Right renal pelvis (tissue), 4 donors: ENCODE measurements around the gene OGFOD2. TPM values are rescaled to one million over a fixed set of nuclear protein-coding genes. Genes with fewer than 3 reads are reported as not detected.

ENCODE experiments used
- DNase-seq, 4 donors: peaks; one replicate each; pipeline ENCODE4 v3.0.0-alpha.2; 2013; ENCODE audit warnings: low read depth in 4 of 4, low spot score in 3 of 4, missing footprints in 1 of 4
- polyA plus RNA-seq, 4 donors: library from polyadenylated mRNA; unstranded; fragments of 120-200 nt; gene quantifications; one replicate each; pipeline ENCODE4 v1.2.1, GENCODE V29; 2013; ENCODE audit not compliant: insufficient read length in 4 of 4

OGFOD2 gene
- polyA plus RNA-seq, 4 donors = 11.3 to 21.6 (median 15.6) TPM

DNA sequence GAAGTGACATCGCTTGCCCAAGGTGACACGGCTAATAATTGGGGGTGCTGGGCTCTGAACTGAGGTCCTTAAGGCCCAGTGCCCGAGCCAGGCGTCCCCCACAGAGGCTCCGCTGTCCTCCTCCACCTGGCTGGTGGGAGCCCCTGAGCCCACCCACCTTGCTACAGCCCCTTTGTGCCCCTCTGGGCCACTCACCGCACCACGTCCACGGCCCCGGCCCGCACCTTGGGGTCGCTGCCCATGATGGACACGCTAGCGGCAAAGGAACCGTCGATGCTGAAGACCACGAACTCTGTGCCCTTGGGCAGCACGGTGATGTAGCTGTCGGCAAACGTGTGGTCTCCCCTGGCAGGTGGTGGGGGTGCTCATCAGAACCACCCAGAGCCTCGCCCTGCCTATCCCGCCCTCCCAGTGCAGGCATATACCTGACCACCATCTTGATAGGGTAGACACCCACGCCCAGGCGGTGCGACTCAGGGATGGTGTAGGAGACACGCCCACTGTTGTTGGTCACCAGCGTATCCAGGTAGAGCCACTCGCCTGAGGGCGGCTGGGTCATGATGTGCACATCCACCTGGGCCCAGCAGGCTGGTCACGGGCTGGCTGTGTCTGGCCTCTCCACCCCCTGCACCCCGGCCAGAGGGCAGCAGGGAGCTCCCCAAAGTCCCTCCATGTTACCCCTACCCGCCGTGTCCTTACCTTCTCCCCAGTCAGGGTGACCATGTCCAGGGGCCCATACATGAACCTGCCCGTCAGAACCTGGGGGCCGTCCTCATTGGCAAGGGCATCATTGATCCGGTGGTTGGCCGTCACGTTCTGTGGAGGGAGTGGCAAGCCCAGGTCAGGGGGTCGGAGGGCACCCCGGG, 12.3 kb downstream of the OGFOD2 start:
- DNase-seq = no peak

DNA sequence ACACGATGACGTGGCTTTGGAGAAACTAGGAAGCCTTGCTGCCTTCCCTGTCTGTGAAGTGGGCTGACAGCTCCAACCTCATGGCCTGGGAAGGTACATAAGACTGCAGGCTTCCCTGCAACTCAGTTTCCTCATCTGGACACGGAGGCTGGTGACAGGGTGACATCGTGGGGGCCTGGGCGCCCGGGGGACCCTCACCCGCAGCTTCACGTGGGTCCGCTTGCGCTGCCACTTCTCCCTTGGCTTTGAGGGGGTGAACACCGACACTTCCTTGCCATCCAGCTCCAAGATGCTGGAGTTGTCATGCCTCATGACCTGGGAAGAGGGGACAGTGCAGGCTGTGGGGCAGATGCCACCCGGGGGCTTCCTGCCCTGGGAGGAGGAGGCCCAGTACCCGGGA, 13.0 kb downstream of the OGFOD2 start:
- DNase-seq = no peak

DNA sequence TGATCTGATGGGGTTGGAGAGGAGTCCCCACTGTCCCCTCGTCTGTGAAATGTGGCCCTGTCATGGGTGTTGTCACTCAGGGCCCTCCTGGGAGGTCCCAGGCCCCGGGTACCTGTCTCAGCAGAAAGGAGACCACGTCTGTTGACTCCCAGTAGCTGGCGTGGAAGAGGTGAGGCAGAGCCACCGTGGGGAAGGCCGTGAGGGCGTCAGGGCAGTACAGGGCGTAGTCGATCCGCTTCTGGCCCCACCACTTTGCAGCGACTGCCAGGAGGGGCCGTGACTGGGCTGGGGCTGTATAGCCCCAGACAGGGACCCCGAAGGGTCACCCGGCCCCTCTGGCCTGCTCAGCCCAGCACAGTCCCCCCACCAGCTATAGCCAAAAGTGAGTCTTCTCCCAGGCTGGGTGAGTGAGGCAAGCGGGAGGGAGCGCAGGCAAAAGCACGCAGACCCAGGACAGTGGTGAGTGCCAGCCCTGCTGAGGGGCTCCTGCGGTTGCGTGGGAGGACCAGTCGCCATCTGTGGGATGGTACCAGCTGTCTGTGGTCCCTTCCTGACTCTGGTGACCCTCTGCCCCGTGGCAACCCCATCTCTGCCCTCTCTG, 13.7 kb downstream of the OGFOD2 start:
- DNase-seq = no peak

DNA sequence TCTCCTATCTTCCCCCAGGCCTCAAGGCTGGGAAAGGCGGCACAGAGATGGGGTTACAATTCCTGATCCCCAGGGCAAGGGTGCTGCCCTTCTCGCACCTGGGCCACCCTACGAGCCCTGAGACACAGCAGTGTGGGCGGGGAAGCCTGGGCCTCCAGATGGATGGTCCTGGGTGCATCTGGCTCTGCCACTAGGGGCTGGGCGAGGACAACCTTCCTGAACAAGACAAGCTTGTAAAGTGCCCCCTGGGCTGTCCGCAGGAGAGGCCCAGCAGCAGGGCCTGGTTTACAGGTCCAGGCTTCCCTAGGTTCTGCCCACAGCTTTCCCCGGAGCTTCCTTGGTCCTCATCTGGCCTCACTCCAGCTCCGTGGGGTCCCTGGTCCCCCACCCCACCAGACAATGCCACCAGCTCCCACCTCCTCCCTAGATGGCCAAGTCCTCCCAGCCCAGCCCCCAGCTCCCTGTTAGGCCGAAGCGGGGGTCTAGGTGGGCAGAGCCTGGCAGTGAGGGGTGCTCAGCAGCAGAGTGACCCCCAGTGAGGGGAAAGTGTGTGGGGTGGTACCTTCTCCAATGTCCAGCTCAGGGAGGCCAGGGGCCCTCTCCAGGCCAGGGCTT, 14.3 kb downstream of the OGFOD2 start:
- DNase-seq = no peak

GRCh38 chr12:122989874-122990419, 14.9 kb downstream of the OGFOD2 start:
- DNase-seq = no peak

GRCh38 chr12:122990561-122990960, 15.5 kb downstream of the OGFOD2 start:
- DNase-seq = no peak

GRCh38 chr12:122990961-122991622, 16.0 kb downstream of the OGFOD2 start:
- DNase-seq = no peak

DNA sequence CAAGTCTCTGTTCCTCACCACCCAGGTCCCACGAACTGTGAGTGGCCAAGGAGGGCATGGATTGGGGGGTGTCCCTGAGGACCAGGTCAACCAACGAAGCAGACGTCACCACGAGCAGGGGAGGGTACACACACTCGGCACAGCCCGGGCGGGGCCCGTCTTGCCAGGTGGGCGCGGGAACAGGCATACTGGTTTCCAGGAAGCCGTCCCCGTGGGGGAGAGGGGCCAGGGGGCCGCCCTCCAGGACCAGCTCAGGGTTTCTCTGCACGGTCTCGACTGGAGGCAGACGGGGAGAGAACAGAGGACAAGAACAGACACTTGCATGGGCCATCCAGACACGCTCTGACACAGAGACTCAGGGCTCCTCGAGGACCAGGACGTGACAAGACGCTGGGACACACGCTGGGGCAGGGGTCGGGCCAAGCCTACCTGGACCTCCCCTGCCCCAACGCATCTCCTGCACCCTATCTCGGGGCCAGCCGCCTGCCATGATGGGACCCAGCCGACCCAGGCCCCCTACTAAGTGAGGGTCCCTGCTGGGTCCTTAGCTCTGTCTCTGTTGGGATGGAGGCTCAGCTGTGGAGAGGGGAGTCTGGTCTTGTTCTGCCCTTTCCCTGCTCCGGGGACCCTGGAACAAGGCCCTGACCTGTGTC, 16.7 kb downstream of the OGFOD2 start:
- no peak for DNase-seq

DNA sequence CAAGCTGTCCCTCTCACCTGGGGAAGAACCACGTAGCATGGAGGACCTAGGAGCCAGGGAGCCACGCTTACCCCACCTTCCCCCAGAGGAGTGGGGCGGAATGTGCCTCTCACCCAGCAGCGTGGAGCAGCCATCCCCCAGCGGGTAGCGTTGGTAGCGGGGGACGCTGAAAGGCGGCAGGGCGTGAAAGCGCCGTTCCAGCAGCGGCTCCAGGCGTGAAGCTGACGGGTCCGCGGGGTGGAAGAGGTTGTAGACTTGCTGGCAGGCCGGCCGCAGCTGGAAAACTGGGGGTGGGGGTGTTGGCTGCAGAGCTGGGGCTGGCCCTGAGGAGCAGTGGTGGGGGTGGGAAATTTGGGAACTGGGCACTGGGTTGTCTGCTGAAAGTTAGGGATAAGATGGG, 17.3 kb downstream of the OGFOD2 start:
- no peak for DNase-seq

DNA sequence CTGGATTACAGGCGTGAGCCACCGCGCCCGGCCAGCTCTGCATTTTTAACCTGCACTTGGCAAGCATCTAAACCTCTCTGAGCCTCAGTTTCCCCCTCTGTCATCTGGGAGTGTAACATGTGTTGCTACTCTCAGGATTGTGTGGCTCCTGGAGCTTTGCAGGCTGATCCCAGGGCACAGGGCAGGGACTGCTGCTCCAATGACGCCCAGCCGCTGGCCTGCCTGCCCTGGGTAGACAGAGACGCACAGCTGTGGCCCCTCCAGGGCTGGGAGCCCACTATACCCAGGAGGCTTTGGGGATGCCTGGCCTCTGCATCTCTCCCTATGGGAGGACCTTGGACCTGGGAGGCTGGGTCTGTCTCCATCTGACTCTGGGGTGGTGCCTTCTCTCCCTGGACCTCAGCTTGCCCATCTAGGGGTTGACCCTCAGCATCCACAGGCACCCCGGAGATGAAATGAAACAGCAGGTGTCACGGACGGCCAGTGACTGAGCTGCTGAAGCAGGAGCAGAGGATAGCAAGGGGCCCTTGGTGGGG, 19.2 kb downstream of the OGFOD2 start:
- DNase-seq = no peak

DNA sequence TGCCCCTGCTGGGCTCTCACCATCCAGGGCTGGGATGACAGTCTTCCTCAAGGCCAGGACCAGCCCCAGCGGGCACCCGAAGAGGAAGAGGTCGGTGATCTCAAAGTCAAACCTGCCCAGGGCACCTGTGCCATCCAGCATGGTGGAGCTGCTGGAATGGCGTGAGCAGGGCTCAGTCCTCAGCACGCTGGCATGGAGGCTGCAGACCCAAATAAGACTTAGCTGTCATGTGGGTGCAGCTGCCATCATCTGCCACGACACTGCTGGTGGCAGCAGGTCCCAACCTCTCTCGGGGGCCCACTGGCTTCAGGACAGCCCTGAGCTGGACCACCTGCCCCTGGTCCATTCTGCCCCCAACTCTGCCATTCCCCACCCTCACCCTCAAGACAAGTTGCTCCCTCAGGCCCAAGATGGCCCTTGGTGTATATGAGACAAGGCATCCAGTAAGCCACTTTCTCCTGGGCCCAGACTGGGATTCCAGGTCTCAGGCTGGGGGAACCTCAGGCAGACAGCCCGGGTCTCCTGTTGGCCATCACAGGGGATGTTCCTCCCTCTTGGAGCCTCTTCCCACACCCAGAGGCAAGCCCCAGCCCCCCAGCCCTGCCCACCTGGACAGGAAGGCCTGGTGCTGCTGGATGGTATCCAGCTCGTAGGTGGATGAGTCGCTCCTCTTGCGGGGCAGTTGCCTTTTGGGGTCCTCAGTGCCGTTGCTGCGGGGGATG, 19.9 kb downstream of the OGFOD2 start:
- DNase-seq = no peak

DNA sequence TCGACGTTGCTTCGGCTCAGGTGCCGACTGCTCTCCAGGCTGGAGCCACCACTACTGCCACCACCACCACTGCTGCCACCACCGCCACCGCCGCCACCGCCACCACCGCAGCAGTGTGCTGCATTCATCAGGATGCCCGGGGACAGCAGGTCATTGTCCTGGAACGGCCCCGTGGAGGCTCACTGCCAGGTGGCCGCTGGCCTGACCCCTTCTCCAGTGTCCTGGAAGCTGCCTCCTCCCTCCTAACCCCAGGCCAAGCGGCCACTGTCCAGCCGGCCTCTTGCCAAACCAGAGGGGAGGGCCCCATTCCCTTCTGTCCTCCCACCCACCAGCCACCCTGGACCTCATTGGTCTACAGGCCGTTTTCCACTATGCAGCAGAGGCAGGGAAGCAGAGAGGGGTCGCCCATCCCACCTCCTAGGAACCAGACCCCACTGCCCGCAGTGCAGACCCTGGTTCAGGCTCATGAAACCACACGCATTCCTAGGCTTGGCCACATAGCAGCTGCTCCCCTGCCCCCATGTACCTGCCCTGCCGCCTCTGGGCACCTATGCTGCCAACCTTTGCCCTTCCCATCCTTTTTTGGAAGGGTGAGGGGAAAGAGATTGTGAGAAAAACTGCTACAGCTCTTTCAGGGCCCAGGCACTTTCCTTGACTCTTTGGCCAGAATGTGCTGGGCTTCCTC, 20.6 kb downstream of the OGFOD2 start:
- DNase-seq = no peak

- DNase-seq = no peak
Observed at GRCh38 chr12:122996188-122996601, 21.2 kb downstream of the OGFOD2 start.

- DNase-seq = no peak
Observed at GRCh38 chr12:122996621-122997342, 21.7 kb downstream of the OGFOD2 start.

DNA sequence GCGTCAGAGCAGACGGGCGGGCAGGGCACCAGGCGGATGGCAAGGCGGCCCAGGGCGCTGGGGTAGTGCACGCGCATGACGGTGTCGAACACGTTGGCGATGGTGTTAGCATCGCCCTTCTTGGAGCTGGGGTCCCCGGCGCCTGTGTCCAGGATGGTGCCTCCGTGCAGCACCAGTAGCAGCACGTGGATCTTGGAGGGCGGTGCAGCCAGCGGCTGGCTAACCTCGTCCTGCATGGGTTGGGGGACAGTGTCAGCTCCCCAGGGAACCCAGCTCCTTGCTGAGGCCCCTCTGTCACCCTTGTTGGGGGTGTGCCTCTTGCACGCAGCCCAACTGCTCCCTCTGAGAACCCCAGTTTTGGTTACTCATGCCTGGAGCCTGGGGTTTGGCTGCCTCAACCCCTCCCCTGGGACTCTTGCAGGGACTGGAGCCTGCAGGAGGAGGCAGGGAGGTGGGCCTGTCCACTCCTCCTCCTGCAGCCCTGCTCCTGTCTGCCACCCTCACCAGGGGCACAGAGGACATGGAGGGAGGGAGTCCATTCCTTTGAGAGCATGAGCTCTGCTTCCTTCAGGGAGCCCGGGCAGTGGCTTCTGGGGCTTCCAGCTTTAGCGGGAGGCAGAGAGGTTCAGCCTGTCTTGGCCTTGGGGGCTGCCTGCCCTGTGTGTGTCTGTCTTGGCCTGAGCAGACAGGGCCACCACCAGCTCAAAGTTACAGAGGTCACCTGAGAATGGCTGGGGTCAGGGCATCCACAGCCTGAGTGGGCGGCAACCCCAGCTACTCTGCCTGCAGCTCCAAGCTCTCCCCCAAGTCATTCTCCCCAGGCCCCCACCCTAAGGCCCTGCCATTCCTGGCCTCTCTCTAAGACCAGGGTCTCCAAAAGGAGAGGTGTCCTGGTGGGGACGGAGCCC, 22.6 kb downstream of the OGFOD2 start:
- DNase-seq = no peak

- DNase-seq = no peak
Observed at GRCh38 chr12:122998316-122998715, 23.3 kb downstream of the OGFOD2 start.
